AG20443 (cell line): Measurements from ENCODE around the gene CCND2.

Experiments
- DNase-seq: peaks from one replicate; pipeline ENCODE4 v3.0.0; 2012; ENCODE audit warnings: low spot score, mixed read lengths

Gene CCND2

GRCh38 chr12:4276524-4277204 is 3.1 kb downstream of the CCND2 start:
- DNase-seq = peak; percentile 88

GRCh38 chr12:4277205-4277543 is 3.6 kb downstream of the CCND2 start:
- DNase-seq = no peak

GRCh38 chr12:4277857-4278256 is 4.3 kb downstream of the CCND2 start:
- DNase-seq = no peak

DNA sequence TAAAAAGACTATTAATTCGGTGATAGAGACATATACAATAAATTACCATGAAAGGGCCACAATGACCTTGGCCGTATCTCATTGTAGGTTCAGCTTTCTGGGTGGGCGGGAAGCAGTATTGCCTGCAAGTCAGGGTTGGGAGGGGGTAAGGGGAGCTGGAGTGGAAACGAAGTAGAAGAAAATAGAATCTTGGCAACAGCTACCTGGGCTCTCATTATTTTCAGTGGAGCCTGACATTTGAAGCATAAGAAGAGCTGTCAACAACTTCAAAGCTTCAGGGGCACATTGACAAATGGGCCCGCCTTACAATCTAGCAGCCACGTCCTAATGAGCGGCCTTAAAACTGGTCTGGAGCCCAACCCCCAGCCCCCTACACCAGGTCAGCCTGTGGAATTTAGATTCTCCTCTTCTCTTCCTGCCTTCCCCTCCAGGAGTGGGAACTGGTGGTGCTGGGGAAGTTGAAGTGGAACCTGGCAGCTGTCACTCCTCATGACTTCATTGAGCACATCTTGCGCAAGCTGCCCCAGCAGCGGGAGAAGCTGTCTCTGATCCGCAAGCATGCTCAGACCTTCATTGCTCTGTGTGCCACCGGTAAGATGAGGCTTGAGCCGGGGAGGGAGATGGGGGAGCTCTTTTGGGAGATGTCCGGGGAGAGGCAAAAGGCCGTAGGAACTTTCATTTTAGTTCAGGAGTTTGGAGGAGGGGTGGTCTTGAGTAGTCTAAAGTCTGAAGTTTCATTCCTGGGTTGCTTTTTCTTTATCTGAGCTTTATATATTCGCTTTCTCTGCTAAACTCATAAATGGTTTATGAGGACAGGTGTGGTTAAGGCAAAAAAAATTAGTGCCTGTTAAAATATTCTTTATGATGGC is 5.0 kb downstream of the CCND2 start:
- no peak for DNase-seq

GRCh38 chr12:4279198-4279690 is 5.7 kb downstream of the CCND2 start:
- DNase-seq = no peak

DNA sequence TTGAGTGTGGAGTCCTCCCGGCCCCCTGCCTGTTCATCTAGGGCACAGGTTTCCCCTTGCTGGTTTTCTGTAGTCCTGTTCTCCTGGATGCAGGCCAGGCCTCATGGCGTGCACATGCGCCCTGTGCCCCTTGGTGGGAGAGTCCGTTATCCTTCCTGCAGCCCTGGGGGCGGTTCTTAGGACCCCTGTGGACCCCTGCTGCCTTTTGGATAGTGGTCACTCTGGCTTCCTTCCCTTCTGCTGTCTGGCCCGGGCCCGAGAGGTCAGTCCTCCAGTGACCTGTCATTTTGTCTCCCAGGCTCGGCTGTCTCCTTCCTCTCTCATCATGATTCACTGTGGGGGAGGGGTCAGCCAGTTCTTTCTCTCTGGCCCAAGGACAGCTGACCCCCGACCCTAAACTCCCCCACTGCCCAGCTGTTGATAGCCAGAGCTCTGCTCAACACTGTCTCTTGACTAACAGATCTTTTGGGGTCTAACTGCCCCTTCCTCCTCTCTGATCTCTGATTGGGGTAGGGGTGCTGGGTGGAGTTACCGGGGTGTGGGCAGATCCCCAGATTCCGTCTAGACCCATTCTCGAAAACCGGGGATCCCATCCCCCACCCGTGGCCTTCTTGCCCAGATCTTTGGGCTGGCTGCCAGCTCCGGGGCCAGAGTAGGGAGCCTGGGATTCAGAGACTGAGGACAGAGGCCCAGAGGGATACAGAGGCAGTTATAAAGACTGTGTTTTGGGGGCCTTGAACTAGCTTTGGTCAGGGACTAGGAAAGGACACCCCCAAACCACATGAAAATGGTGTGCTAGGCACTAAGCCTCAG is 7.0 kb downstream of the CCND2 start:
- DNase-seq = no peak

- no peak for DNase-seq
Measured at GRCh38 chr12:4281173-4281654, 7.7 kb downstream of the CCND2 start.

DNA sequence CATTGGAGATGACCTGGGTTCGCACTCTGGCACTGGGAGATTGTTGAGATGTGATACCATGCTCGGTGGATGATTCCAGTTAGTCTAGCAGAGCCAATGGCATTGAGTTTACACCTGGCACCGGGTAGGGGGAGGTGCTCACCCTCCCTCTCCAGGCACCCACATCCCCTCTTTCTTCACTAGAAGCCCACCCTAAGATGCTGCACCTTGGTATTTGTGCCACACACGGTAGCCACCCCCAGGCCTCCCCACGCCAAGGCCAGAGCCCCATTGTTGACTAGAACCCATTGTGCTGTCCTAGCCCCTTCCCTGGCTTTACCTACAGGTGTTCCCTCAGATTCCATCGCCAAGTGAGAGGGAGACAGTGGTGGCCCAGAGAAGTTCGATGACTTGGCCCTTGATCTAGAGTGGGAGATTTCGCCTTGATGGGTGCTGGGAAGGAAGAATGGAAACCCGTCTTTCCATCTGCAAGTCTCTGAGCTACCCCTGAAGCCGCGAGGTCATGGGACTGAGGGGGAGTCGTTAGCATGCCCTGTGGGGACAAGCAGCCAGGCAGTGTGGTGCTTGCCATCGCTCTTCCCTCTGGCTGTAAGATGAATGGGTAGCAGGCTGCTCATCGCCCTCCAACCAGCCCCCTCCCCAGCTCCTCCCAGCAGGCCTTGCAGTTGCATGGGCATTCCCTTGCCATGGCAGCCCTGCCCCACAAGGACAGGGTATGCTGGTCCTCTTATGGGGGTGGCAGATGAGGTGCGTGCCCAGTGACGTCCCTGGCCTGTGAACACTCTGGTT is 8.7 kb downstream of the CCND2 start:
- DNase-seq = no peak

- DNase-seq = no peak
Measured at GRCh38 chr12:4282892-4283511, 9.4 kb downstream of the CCND2 start.

DNA sequence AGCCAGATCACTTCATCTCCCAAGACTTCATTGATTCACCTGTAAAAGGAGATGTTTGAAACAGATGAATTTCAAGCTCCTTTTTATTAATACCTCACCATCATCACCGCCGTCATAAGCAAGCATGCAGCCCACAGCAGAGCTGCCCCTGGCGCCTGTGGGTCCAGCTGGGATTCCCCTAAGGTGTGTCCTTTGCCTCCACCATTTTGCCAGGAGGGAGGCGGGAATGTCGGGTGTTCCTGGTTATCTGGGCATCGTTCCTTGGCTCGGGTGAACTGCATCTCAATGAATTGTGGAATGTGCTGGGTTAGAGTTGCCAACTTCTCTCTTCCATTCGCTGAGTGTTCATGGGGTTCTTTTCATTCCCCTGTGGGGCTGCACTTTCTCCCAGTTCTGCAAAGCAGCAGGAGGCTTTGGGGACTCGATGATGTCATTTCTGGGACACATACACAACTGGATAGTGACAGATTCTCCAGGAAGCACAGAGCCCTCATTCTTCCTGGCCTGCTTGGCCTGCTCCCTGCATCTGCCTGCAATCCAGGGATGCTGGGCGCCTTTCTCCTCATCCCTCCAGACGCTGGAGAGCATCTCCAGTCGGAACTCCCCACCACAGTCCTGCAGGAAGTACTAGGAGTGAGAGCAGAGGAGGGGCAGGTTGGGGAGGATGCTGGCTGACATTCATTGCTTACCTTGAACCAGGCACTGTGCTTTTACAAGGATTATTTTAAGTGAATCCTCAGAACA is 10.1 kb downstream of the CCND2 start:
- no peak for DNase-seq

GRCh38 chr12:4284306-4284705 is 10.7 kb downstream of the CCND2 start:
- no peak for DNase-seq

GRCh38 chr12:4285070-4285469 is 11.5 kb downstream of the CCND2 start:
- DNase-seq = no peak

DNA sequence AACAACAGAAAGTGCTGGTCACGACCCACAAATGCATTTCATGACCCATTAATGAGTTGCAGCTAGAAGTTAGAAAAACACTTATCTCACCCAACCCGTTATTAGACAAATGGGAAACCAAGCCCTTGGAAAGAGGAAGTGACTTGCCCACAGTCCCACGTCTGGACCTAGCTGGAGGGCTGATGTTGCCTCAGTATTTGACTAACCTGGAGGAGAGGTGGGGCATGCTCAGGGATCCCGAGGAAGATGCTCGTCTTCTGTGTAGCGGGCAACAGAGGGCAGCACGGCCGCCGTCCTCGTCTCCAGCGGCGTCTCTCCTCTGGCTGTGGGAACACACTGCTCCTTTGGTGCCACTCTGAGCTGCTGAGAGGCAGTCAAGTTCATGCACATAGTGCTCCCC is 12.7 kb downstream of the CCND2 start:
- no peak for DNase-seq

GRCh38 chr12:4286771-4287317 is 13.3 kb downstream of the CCND2 start:
- DNase-seq = no peak

- DNase-seq = no peak
Measured at GRCh38 chr12:4287325-4288211, 14.0 kb downstream of the CCND2 start.

DNA sequence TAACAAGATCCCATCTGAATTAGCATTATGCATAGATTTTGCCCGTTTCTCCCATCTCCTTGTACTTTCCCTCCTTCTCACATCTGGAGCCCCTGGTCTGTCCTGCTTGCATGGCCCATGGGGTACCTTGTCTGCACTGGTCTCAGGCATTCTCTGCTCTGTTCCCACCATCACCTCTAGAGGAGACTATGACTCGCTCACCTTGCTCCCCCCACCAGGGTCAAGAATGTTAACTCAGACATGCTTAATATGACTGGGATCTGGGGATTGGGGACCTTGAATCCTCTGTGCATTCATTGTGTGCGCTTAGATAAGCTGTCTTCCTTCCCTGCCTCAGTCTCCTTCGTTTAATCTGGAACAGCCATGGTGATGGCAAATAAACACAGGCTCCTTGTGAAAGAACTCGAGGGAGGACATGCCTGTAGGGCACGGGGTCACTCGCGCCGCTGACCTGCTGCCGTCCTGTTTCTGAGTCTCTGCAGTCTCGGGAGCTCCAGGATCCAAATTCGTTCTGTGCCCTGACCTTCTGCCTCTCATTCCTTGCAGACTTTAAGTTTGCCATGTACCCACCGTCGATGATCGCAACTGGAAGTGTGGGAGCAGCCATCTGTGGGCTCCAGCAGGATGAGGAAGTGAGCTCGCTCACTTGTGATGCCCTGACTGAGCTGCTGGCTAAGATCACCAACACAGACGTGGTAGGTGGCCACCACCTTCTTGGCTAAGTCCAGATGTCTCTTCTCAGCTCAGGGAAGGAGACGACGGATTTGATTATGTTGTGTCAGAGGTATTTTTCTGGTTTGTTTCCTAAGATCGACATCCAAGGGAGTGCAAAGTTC is 15.0 kb downstream of the CCND2 start:
- DNase-seq = no peak

DNA sequence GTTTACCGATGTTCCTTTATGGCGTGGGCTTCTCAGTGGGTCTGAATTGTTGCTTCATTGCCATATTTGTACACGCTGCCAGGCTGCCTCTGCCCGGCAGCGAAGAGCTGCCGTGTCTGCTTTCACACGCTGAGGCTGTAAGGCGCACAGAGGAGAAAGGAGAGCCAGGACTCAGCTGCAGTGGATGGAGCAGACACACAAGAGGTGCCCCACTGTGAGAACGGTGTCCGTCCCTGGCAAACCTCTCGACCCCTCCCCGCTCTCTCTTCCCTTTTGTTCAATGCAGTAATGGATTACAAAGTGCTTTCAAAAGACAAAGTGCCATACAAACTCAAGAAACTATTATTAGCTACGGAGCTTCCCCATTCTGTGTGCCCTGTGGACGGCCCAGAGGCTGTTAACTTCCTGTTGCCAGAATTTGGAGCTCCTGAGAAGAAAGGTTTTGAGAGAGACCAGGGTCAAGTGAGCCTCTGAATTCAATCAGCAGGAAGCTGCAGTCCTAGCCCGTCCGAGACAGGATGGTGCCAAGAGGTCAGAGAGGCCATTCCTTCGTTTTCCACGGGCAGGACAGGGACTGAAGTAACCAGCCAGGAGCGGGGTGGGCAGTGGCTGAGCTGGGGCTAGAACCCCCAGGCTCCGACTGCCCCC is 15.8 kb downstream of the CCND2 start:
- DNase-seq = no peak
